Suprapubic skin (tissue), 4 donors: ENCODE results near the gene KCNAB2.

Source experiments
- POLR2A ChIP-seq, 2 donors: fragments of 450-650 bp; IDR thresholded peaks; one replicate each; pipeline ENCODE4 v1.6.1; 2017; ENCODE audit warnings: antibody characterized with exemption in 2 of 2, mild to moderate bottlenecking in 2 of 2, moderate library complexity in 2 of 2
- POLR2AphosphoS5 ChIP-seq, 3 donors: sonication (generic); formaldehyde crosslinking; IDR thresholded peaks; one replicate each; pipeline ENCODE4 v1.6.1; 2017; ENCODE audit warnings: antibody characterized with exemption in 3 of 3
- TF ChIP-seq, protein P1 (sequence below), 2 donors: fragments of 200-600 bp in 1 of 2; fragments of 450-650 bp in 1 of 2; sonication (generic) in 1 of 2; IDR thresholded peaks; one replicate each; pipeline ENCODE4 v1.5.1; 2016 to 2019; ENCODE audit warnings: antibody characterized with exemption in 2 of 2, mild to moderate bottlenecking in 1 of 2, moderate library complexity in 1 of 2

DNA sequence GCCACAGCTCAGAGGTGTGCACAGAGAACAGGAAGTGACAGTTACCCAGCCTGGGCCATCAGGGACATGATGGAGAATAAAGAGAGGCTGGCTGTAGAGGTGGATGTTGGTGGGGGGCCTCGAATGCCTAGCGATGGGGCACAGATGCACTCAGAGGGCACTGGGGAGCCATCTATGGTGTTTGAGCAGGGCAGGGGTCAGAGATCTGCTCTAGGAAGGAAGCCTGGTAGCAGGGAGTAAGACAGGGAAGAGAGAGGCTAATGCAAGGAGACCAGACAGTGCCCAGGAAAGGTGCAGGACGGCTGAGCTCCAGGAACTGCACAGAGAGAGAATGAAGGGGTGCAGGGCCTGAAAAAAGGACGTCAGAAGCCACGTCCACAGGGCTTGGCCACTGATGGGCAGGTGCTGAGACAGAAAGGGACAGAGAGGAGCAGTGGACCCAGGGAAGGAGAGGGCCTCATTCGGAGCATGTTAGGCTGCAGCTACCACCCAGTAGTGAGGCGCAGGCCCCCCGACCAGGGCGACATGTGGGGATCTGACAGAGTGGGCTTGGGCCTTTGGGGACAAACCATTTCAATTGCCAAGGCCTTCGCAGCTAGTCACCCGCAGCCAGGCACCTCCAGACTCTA, 1.1 kb upstream of the KCNAB2 start:
- TF ChIP-seq, protein P1, sequence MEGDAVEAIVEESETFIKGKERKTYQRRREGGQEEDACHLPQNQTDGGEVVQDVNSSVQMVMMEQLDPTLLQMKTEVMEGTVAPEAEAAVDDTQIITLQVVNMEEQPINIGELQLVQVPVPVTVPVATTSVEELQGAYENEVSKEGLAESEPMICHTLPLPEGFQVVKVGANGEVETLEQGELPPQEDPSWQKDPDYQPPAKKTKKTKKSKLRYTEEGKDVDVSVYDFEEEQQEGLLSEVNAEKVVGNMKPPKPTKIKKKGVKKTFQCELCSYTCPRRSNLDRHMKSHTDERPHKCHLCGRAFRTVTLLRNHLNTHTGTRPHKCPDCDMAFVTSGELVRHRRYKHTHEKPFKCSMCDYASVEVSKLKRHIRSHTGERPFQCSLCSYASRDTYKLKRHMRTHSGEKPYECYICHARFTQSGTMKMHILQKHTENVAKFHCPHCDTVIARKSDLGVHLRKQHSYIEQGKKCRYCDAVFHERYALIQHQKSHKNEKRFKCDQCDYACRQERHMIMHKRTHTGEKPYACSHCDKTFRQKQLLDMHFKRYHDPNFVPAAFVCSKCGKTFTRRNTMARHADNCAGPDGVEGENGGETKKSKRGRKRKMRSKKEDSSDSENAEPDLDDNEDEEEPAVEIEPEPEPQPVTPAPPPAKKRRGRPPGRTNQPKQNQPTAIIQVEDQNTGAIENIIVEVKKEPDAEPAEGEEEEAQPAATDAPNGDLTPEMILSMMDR (IDR thresholded peaks at IDR 0.05), result no peak
- no peak for TF ChIP-seq POLR2A (IDR thresholded peaks at IDR 0.05)
- no peak for TF ChIP-seq POLR2AphosphoS5 (IDR thresholded peaks at IDR 0.05)
